Suppressor macrophage (primary cell): ENCODE results near the gene TSHZ1.

Experiments used
- DNase-seq, 4 experiments: peaks; one replicate each; pipeline ENCODE4 v3.0.0-alpha.2; 2020 to 2022

Gene TSHZ1

DNA sequence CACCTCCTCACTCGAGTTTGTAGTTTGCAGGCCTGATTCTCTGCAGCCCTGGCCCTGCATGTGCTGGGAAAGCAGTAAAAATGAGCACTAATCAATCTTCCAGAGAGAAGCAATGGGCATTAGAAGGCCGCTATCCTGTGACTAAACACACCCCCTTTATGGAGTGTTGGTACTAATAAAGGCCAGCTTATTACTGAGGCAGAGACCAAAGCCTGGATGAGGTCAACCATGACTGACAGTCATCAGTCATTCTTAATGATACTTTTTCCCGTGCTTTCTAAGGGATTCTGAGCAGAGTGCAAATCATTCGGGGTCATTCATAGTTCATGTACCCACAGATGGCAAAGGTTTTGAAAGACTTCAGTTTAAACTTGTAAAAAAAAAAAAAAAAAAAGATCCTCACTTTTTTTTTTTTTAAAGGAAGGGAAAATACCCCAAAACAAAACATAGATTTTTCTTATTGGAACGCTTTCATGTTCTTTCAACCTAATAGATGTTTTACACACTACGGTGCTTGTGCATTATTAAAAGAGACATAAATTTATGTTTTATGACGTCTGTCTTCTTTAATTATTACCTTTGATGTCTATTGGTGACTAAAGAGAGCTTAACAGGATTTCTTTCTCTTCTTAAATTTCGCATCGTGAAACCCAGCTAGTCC lies 13.2 kb downstream of the TSHZ1 start:
- DNase-seq = peak in 3 of 4 experiments; percentile 26 to 71 (median 48)

DNA sequence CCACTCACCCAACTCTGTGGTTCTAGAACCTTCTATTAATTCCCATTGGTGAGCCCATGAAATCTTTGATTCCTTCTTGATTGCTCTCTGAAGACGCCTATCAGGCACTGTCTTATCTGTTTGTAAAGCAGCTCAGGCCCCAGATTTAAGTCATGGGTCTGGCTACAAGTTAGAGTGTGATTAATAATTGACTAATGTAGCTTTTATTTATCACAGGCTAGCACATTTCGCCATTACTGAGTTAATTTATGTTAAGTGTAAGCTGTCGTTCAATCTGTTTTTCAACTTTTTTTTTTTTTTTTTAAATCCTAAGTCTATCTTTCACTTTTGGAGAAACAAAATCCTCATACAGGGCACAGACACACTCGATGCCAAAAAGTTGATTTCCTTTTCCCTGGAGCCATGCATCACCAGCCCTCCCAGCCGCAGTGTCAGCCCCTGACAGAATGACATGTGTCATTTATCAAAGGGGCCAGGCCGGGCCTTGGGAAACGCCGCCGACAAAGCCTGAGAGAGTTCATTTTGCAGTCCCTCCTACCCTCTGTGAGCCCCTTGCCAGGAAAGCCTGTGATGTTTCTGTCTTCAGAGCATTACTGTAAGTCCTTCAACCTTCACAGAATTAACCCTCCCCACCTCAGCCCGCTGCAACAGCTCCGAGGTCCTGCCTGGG lies 15.8 kb downstream of the TSHZ1 start:
- DNase-seq = no peak

DNA sequence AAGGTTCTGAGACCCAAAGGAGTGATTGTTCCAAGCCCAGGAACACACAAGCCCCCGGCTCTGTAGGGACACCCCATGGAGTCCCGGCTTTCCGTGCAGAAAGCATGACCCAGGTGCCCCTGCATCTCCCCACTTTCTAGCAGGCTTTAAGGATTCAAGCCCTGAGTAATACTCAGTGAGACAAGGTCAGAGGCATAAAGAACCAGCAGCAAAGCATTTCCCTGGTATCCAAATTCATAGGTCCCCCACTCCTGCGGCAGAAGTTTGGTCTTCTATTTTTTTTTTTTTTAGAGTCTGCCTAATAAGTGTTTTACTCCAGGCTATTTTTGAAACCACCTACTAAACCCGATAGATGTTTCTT lies 16.3 kb downstream of the TSHZ1 start:
- no peak for DNase-seq

DNA sequence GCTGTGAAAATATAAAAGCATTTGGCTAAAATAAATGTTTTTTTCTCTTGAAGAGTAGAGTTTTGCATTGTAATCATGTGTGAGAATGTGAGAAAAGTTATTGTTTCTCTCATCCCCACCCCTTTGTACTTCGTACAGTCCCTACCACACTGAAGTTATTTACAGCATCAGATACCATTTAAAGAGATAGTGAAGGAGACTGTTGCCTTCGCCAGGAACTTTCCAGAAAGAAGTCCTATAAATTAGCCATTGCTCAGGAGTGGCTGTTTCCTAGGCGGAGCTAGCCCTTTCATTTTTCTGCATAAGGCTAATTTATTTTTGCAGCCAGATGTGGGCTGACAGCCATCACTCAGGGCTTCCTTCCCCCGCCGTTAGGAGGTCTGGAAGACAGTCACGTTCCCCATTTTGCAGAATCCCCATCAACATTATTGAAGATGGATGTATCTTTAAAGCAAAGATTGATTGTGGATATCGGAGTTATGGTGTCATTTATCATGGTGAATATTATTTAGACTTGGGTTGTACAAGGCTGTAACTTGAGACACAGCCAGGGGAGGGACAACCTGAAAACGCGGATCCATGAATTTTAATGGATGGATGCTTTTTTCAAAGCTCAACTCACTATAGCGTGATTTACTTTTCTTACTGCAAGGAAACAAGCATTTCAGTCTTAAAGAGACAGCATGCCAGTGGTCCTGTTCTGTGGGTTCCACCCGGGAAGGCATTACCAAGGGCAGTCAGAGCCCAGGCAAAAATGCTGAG lies 17.1 kb downstream of the TSHZ1 start:
- DNase-seq = no peak

DNA sequence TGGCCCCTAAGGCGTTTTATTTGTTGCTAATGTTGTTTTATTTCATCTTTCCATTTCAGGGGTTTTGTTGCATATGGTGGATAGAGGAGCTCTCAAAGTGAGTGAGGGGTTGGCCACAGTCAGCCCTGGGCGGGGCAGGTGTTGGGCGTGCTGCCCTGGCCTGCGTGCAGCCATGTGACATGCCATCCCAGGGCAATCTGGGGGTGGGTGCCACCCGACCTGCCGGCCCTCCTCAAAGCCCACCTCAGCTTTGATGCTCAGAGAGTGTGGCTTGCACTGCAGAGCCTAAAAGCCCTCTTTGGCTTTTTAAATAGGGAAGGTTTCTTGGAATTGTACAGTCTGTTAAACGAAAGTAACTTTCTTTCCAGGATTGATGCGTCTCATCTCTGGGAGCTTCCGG lies 18.4 kb downstream of the TSHZ1 start:
- no peak for DNase-seq

DNA sequence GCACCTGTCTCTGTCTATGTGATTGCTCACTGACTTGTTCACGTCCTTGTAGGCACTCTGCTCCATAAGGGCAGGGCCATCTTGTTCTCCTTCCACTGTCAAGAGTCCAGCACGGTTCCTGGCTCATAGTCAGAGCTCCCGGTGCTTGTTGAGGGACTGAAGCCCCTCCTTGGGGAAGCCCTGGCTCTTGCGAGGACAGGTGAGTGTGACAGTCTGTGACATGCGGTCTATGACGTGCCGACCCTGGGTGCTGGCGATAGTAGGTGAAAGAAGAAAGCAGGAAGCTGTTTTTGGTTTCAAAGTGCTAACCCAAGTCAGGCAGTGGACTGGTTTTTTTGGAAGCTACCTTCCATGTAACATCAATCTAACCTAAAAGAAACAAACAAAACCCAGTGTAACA lies 18.8 kb downstream of the TSHZ1 start:
- DNase-seq = no peak

DNA sequence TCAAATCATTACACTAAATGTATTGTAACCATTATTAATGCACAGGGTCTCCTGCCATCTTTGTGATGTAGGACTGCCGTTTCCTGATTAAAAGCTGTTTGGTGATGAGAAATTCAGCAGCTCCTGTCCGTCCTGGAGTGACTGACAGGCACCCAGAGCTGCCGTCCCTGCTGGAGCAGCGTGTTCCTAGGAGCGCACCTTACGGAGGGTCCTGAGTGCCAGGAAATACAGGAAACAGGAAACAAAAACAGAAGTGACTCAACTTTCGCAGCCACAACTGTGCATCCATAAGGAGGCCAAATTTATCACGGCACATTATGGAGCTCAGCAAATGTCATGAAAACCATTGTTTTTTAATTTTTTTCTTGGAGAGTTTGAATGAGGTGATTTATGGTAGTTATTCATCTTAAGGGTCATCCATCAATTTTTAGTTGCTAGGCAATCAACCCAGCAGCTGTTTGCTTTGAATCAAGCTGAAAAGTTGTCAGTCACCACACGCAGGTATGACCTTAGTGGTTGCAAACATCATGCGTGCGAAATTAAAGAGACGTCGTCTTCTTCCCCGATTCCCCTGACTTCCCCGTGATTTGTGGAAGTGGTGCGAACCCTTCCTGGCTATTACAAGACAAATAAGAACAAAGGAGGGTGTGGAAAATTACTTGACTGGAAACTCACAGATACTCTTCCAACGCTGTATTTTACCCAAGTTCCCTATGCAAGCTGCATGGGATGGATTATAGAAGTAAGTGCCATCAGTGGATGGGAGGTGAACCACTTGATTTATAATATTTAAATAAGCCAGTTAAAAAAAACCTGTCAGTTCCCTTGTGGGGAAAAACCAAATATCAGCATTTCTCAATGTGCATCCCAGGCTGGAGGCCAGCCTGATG lies 19.8 kb downstream of the TSHZ1 start:
- DNase-seq = no peak

DNA sequence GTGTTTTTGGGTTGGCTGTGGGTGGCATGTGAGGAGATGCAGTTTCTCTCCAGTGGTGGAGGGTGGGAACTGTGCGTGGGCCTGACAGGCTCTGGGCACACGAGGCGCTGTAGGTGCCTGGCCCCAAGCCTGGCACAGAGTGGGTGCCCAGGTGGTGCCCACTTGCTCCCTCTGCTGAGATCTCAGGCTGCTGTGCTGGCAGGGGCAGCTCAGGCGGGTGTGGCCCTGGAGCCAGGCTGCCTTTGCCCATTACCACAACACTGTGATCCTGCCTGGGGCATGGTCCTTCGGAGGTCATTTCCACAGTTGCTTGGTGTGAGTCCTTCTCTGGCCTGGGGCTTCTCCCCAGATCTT lies 20.4 kb downstream of the TSHZ1 start:
- DNase-seq = no peak

DNA sequence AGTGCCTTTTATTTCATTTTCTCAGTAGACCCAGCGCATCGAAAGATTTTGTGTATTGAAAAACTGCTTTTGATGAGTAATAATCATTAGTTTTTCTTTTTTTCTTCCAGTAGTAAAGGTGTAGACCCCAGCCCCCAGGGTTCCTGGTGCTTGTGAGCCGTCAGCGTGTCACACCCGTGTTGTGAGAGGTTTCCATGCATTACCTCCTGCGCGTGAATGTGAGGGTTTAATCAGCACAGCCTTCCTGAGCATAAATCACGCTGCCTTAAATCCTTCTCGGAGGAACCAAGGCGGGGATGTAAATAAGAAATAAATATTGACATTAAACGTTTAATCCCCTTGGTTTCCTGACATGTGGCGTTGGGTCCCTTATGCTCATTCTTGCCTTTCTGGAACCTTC lies 24.3 kb downstream of the TSHZ1 start:
- DNase-seq = no peak

DNA sequence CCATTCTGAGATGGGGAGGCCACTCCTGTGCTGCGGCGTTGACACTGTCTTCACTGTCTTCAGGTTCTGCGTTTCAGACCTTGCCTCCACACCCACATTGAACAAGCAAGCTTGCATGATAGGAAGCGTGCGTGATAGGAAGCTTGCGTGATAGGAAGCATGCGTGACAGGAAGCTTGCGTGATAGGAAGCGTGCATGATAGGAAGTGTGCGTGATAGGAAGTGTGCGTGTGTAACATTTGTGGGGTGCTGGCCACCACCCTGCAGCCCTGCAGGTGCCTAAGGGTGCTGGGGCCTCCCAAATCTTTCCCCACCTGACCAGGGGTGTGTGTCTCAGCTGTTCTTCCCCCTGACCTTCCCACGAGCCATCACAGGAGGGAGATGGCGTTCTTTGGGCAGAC lies 25.3 kb downstream of the TSHZ1 start:
- DNase-seq = peak in 1 of 4 experiments; percentile 17

DNA sequence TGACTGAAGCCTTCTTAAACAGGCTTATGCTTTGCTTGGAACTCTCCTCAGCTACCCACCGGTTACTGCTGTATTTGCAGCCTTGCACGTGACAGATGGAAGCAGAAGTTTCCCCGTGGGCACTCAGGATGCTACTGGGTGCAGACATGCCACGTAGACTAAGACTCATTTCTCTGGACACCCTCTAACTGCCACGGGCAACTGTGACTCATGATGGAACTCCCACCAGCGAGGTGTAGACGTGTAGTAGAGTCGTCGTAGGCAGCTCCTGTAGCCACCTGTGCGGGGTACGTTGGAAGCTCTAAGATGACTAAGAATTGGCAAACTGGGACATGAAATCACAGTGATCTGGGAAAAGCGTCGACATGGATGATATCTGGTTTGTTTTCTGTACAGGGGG lies 27.5 kb downstream of the TSHZ1 start:
- DNase-seq = no peak

DNA sequence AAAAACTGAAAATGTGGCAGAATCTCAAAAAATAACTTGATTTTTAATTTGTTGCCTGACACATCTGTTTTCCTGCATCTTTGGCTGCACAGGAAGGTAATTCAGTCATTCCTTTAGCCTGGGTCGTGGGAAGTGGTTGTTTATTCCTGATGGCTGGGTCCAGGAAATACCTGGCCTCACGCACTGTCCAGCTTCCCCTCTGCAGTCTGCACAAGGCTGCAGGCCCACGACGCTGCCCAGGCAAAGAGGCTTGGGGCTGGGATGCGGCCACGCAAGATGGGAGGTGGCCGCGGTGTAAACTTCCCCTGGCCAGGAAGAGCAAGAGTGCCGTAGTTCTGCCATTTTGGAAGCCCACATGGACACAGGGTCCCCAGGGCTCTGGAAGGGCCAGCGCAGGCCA lies 28.2 kb downstream of the TSHZ1 start:
- DNase-seq = no peak

DNA sequence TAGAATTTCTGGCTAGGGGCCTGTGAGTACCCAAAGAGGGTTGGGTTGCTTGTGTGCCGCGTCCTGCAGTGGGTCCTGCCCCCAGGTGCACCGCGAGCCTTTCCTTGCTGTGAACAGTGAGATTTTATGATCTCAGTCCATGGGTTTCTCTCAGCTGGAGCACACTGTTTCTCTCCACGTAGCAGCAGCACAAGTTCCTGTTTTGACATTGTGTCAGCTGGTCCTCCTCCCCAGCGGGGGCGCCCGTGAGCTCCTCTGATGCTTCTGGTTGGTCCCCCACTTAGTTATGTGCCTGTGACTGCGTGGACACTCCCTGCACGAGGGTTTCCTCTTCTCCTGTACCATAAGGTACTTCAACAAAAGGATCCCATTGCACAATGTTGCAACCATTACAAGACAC lies 29.8 kb downstream of the TSHZ1 start:
- DNase-seq = peak in 3 of 4 experiments; percentile 12 to 20 (median 20)

DNA sequence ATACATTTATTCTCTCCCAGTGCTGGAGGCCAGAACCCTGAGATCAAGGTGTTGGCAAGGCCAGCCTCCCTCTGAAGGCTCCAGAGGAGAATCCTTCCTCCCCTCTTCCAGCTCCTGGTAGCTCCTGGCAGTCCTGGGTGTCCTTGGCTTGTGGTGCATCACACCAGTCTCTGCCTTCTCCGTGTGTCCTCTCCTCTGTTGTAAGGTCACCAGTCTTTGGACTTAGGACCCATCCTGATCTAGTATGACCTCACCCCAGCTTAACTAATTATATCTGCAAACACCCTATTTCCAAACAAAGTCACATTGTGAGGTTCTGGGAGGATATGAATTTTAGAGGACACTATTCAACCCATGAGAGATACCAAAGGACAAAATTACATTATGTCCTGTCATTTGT lies 31.1 kb downstream of the TSHZ1 start:
- DNase-seq = no peak

DNA sequence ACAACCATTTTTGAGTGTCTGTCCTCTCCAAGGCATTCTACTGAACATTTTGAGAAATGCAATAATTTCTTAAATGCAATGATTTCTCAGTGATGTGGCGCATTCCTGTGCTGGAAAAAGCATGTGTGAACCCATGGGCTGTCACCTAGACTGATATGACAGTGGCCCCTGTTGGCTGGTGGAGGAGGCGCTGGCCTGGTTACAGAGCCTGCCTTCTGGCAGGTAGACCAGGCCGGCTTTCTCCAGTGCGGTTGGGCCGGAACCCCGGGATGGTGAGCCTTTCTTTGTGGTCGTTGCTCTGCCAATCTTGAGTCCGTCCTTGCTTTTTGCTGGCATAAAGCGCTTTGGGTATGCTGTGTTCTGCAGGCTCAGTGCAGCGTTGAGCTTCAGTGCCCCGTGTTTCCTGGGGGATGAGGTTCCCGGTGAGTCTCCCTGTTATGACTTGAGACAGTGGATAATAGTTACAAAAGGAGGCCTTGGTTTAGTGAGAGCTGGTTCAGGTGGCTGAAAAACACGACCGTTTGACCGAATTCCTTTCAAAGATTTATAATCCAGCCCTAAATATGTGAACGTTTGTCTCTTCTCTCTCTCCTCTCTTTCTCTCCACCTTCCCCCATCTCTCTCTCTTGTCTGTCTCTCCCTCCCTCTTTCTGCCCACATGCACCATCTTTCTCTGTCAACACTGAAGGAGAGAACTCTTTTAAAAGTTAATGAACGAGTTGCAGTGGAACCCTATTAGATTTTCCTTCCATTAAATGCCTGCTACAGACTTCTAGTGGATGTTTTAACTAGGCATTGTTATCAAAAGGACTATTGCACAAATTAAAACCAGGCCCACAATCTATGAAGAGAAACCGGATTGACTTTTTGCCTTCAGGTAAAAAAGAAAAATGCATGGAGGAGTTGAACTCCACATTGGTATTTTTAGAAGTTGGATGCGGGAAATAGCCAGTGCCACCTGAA lies 34.0 kb downstream of the TSHZ1 start:
- no peak for DNase-seq

DNA sequence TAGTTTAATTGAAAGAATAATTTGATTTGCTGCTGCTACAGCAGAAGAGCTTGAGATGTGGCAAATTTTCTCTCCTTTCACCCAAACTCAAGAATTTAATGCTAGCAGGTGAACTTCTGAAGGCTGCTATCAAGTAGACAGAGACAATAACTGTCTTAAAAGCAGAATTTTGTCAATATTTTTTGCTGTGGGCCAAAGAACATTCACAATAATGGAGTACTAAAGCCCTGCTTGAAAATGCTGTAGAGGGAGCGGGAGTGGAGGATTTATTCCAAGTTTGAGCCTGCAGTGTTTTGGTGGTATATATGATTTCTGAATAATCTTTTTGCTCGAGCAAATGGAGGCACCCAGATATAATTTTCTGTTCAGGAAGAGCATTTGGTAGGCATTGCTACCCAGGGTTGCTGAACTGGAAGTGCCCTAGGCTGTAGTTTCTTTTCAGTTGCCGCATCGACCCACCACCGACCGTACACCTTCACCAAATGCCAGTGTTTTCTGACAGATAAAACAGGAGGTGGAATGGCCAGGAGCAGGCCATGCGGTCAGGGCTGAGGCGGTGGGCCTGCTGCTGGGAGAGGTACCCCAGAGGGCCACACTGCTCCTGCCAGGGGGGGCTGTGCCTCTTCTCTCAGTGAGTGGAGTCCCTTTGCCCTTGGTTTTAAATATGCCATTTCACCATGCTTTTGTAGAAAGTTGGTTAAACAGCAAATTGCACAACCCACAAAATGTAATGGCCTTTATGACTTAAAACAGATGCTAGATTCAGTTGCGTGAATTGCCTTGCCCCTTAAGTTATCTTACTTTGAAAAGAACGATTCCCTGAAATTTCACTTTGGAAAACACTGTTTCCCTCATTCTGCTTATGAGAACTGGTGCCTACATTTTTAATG lies 36.4 kb downstream of the TSHZ1 start:
- peak in 3 of 4 experiments; percentile 15 to 33 (median 22) for DNase-seq

DNA sequence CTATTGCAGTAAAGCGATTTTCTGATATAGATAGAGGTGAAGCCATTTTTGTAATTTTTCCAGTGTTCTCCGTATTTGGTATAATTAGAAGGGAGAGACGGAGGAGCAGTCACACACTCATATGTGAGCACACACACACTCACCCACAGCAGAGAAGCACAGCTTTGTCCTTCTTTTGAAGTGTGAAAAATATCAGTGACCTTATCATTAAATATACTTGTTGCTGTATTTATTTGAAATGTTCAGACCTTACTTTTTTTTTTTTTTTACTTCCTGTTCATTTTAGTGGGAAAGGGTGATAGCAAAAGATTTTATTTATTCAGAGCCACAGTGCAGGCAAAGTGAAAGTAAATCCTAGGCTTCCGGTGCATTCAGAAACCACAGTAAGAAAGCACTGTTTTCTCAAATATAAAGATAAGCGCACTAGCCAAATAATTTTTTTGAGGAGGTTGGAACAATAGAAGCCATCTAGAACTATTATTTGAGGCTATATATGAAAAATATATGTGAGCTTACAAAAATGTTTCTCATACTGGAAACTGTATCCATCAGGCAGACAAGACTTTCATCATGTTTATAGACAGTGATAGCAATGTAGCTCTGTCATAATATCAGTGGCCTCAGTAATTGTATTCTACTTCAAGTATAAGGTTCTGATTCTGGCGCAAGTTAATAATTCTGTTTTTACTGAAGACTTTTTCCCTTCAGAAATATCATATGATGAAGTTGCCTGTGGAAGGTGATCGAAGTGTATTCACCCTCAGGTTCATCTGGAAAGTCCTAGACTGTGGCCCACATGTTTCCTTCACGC lies 37.2 kb downstream of the TSHZ1 start:
- DNase-seq = peak in 3 of 4 experiments; percentile 18 to 42 (median 26)

DNA sequence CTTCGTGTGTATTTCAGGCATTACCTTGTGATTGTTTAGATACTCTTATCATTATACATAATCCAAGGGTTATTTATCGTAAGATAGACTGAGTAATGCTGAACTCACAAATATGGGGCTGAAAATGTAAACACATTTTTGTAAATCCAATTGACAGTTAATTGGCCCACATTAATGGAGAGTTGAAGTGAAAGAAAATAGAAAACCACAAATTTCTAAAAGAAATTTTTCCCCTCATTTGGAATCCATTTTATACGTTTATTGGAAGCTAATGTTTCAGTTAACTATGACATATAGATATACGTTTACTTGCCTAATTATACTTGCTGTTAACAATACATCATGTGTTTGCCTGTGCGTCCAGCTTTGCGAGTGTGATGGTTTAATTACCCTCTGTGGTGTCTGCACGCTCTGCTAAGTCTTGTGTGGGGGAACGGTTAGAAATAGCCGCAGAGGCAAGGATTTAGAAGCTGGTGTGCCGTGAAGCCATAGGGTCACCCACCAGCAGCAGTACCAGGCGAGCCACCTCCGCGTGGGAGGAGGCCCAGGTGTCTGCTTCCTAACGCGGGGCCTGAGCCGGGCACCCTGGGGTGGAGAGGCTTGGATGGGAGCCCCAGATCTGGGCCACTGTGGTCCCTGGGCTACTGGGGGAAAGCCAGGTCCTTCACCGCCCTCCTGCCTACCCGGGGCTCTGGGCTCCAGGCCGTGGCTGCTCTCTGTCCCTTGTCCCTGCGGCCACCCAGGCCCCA lies 38.0 kb downstream of the TSHZ1 start:
- no peak for DNase-seq

DNA sequence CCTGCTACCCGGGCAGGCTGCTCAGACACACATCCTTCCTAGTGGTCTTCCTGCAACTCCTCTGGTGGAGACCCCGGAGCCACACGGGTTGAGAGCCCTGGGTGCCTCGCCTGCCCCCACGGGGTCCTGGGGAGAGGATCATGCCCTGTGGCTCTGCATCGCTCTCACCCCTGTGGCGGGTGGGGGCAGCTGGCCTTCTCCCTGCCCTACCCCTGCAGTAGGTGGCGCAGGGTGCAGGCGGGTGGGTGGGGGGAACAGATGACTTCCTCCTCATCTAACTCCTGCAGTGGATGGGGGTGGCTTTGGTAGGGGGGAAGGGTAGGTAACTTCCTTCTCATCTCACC lies 38.5 kb downstream of the TSHZ1 start:
- no peak for DNase-seq
